Stimulated activated CD4-positive, alpha-beta T cell treated with anti-CD3 and anti-CD28 coated beads, TNF-alpha, amount 100 ng/mL, for 24 hours (primary cell): ENCODE measurements around the gene CCNB1.
A peak's percentile ranks its signal among the peaks of the same experiment; 100 is the strongest.
"Not testable (repeated sequence)": the region's sequence is repeated elsewhere in the genome, so short reads cannot be mapped to it uniquely, and the experiment has no call there.

Experiments used
- DNase-seq, 3 experiments: peaks; one replicate each; pipeline ENCODE4 v3.0.0-alpha.2; 2020; ENCODE audit warnings: low read depth in 3 of 3

Gene CCNB1

GRCh38 chr5:69184621-69185020 is 17.7 kb downstream of the CCNB1 start:
- DNase-seq, result no peak

DNA sequence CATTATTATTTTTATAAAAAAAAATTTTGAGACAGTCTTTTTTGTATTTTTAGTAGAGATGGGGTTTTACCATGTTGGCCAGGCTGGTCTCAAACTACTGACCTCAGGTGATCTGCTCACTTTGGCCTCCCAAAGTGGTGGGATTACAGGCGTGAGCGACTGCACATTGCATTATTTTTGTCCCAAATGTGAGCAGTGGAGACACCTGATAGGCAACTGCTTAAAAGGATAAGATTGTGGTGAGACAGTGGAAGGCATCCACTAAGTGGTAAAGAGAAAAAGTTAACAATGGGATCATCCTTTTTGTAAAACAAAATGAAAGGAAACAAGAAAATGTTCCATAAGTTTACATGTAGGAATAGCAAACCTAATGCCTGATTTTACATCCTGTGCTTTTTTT is 20.4 kb downstream of the CCNB1 start:
- no peak for DNase-seq

DNA sequence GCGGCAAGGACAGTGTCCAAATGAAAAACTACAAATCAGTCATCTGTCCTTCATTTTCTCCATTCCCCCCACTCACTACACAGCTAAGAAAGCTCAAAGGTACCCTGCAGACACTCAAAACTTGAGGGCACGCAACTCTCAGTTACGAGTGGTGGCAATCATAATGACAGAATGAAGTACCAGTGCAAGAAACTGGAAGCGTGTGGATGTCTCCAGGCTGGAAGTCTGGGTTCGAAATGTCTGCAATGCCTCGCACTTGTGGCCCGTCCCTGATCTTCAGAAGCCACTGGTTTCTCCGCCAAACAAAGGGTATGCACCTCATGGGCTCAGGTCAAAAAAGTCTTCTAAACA is 21.8 kb downstream of the CCNB1 start:
- no peak for DNase-seq

- DNase-seq, result peak; percentile 83 to 94 (median 88)
Measured at GRCh38 chr5:69189162-69190086, 22.5 kb downstream of the CCNB1 start, which contains the start of gene CENPH. Gene CENPH, plus strand, starts transcription at chr5:69189583. Its CDS starts 52 bp downstream, at chr5:69189635.

- no peak for DNase-seq
Measured at GRCh38 chr5:69202497-69202896, 35.5 kb downstream of the CCNB1 start.

GRCh38 chr5:69206528-69207190 is 39.7 kb downstream of the CCNB1 start:
- no peak for DNase-seq

- no peak for DNase-seq
Measured at GRCh38 chr5:69209602-69210001, 42.7 kb downstream of the CCNB1 start.

DNA sequence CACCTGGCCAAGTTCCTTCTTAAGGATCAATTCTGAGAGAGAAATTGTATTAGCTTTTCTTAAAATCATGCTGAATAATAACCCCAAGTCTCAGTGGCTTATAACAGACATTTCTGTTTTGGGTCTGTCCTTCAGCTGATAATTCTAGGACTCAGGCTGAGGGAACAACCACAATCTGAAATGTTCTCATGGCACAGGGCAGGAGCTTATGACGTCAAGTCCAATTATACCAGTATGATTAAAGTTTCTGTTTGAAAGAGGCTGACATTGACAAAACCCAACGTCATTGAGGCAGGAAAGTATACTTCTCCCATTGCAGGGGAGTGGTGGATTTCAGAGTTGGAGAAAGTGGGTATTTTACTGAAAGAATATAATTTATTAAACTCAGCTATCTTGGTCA is 44.2 kb downstream of the CCNB1 start:
- no peak for DNase-seq

DNA sequence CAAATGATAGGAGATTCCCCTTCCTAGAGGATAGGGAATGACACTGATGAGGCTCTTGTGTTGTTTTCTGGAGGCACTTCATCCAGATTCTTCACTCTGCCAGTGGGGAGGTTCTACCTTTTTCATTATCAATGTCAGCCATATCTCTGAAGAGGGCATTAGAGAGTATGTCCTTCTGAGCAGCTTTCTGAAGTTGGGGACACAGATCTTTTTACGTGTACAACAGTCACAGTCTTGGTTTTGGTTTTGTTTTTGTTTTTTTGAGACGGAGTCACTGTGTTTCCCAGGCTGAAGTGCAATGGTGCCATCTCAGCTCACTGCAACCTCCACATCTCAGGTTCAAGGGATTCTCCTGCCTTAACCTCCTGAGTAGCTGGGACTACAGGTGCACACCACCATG is 45.1 kb downstream of the CCNB1 start:
- DNase-seq, result no peak

DNA sequence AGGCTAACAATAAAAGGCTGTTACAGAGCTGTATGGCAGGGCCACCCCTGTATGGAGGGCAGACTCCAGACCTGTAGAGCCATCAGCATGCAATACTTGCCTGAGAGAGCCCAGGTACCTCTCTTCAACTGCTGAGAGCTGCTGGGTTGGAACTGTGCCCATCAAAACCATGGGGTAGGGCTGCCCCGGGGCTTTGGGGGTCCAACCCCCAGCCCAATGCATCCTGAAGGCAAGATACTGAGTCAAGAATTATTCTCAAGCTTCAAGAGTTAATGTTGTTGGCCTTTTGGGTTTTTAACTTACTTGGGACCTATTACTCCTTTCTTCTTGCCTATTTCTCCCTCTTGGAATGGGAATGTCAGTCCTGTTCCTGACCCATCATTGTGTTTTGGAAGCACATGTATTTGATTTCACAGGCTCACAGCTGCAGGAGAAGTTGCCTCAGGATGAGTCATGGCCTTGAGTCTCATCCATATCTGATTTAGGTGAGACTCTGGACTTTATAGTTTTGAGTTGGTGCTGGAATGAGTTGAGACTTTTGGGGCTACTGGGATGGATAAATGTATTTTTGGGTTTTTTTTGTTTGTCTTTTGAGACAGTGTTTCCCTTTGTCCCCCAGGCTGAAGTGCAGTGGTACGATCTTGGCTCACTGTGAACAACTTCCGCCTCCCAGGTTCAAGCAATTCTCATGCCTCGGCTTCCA is 46.7 kb downstream of the CCNB1 start:
- DNase-seq, result no peak

- DNase-seq, result no peak
Measured at GRCh38 chr5:69217151-69217511, 50.2 kb downstream of the CCNB1 start.

GRCh38 chr5:69217548-69218526 is 50.9 kb downstream of the CCNB1 start:
- peak; percentile 86 to 97 (median 87) for DNase-seq

DNA sequence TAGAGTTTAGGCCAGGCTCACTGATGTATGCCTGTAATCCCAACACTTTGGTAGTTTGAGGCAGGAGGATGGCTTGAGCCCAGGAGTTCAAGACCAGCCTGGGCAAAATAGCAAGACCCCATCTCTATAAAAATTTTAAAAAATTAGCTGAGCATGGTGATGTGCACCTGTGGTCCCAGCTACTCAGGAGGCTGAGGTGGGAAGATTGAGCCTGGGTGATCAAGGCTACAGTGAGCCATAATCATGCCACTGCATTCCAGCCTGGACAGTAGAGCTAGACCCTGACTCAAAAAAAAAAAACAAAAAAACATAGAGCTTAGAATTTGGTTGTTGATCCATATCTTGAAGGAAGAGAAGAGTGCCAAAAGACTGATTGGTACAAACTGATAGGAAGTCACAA is 53.0 kb downstream of the CCNB1 start:
- DNase-seq, result no peak

DNA sequence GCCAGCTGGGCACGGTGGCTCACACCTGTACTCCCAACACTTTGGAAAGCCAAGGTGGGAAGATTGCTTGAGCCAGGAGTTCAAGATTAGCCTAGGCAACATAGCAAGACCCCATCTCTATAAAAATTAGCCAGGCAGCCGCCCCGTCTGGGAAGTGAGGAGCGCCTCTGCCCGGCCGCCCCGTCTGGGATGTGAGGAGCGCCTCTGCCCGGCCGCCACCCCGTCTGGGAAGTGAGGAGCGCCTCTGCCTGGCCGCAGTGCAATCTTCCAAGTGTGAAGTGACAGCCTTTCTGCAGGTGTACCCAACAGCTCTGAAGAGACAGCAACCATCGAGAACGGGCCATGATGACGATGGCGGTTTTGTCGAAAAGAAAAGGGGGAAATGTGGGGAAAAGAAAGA is 53.4 kb downstream of the CCNB1 start:
- not testable (repeated sequence) for DNase-seq

- not testable (repeated sequence) for DNase-seq
Measured at GRCh38 chr5:69220833-69221232, 53.9 kb downstream of the CCNB1 start.

DNA sequence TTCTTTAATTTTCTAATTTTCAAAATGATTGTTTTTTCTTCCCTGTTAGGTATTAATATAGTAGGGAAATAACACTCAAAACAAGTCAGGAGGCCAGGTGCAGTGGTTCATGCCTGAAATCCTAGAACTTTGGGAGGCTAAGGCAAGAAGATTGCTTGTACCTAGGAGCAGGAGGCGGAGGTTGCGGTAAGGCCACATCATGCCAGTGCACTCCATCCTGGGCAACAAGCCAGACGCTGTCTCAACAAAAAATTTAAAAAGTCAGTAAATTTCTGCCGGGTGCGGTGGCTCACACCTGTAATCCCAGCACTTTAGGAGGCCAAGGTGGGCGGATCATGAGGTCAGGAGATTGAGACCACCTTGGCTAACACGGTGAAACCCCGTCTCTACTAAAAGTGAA is 57.6 kb downstream of the CCNB1 start:
- no peak for DNase-seq

GRCh38 chr5:69225860-69226259 is 58.9 kb downstream of the CCNB1 start:
- DNase-seq, result no peak
